ENCODE data around the gene GALNT12. TPM values are rescaled to one million over a fixed set of nuclear protein-coding genes. Genes with fewer than 3 reads are reported as not detected.

GALNT12 gene
- total and polyA plus RNA-seq, 2 donors (not counting 1 experiment from before 2014, with no cell fraction given): 3.2 to 4.5 TPM

- WGBS (ENCODE audit: insufficient coverage): 62% methylated on average over 4 of the region's 8 CpGs
- DNase-seq (no peak), ATAC-seq (ENCODE audit: low read depth) (no peak)
- no peaks in the 10 kb centered on the region for H3K9me3 Mint-ChIP-seq (ENCODE audit: insufficient read depth)
- H3K4me3 Mint-ChIP-seq: no peak overlapping the region
- no peak overlapping the region for H2AFZ ChIP-seq (ENCODE audit: insufficient read depth, low read depth, low read length, poor library complexity, severe bottlenecking)
- no peaks in the 10 kb centered on the region for H3K9me3 ChIP-seq (ENCODE audit: control extremely low read depth in 1 of 3, control insufficient read depth in 2 of 3, insufficient read depth in 1 of 3, low read length in 2 of 3)
- ChIA-PET CTCF (interaction anchor here (0.8 to 3.1 kb wide), 3 partner anchors 13 to 18 kb away, joined by 3 to 20 read pairs (median 3); no protein-coding TSS in a partner anchor), POLR2A (no interaction called here)
- no peak overlapping the region for H3K9ac ChIP-seq (ENCODE audit: low read length)
- no peaks in the 10 kb centered on the region for H3K27me3 ChIP-seq (replicated peaks in 1 of 4; ENCODE audit: control extremely low read depth in 1 of 4, control insufficient read depth in 3 of 4, insufficient read depth in 4 of 4, low read length in 3 of 4)
- no peaks in the 10 kb centered on the region for H3K4me1 ChIP-seq (ENCODE audit: control insufficient read depth in 2 of 2, insufficient read depth in 2 of 2, low read length in 2 of 2)
- no peak overlapping the region for H3K27ac Mint-ChIP-seq
- no peaks in the 10 kb centered on the region for H3K79me2 ChIP-seq (ENCODE audit: control insufficient read depth, insufficient read depth, low read length)
- no peaks in the 10 kb centered on the region for H3K4me1 Mint-ChIP-seq
- H3K27ac ChIP-seq (ENCODE audit: low read length in 2 of 2): no peak overlapping the region
- intact Hi-C loops (cut with micrococcal nuclease): no loop called here
- H3K4me2 ChIP-seq (replicated peaks; ENCODE audit: low read depth, low read length, poor library complexity, severe bottlenecking): no peak overlapping the region
- no peak overlapping the region for H3K4me3 ChIP-seq (ENCODE audit: control extremely low read depth in 1 of 5, extremely low read depth in 1 of 5, insufficient read depth in 1 of 5, low read depth in 2 of 5, low read length in 4 of 5)
- no peak for TF ChIP-seq EZH2 (IDR thresholded peaks at IDR 0.05; ENCODE audit: borderline replicate concordance, insufficient read depth, low read depth, low read length, poor library complexity, severe bottlenecking)
- TF ChIP-seq, protein P1, sequence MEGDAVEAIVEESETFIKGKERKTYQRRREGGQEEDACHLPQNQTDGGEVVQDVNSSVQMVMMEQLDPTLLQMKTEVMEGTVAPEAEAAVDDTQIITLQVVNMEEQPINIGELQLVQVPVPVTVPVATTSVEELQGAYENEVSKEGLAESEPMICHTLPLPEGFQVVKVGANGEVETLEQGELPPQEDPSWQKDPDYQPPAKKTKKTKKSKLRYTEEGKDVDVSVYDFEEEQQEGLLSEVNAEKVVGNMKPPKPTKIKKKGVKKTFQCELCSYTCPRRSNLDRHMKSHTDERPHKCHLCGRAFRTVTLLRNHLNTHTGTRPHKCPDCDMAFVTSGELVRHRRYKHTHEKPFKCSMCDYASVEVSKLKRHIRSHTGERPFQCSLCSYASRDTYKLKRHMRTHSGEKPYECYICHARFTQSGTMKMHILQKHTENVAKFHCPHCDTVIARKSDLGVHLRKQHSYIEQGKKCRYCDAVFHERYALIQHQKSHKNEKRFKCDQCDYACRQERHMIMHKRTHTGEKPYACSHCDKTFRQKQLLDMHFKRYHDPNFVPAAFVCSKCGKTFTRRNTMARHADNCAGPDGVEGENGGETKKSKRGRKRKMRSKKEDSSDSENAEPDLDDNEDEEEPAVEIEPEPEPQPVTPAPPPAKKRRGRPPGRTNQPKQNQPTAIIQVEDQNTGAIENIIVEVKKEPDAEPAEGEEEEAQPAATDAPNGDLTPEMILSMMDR (IDR thresholded peaks at IDR 0.05): no peak
- H3K36me3 ChIP-seq (replicated peaks in 1 of 2; ENCODE audit: control extremely low read depth in 1 of 2, control insufficient read depth in 1 of 2, extremely low read depth in 1 of 2, insufficient read depth in 2 of 2, low read length in 1 of 2): no peaks in the 10 kb centered on the region
- H4K20me1 ChIP-seq (ENCODE audit: control insufficient read depth, insufficient read depth, low read length, poor library complexity, severe bottlenecking): no peaks in the 10 kb centered on the region
- H3K27me3 Mint-ChIP-seq: peaks cover 34% of the 10 kb centered on the region
These were observed 54.5 kb downstream of the GALNT12 start for GRCh38 chr9:98861781-98862504.

DNA sequence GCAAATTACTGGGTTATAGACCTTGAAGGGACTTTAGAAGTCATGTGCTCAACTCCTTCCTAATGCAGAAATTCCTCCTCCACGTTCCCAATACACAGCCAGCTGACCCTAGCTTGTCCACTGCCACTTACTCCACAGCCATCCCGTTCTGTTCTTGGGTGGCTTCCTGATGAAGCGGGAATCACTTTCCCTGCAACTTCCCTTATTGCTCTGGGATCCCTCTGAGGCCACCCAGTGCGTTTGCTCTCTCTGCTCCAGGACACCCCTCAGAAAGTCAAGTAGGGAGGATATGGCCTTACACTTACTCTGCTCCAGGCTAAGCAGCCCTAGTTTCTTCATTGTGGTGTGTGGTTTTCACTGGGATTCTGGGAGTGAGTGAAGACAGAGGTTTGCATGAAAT lies 55.5 kb downstream of the GALNT12 start:
- Histone ChIP-seq H2AFZ (ENCODE audit: insufficient read depth, low read depth, low read length, poor library complexity, severe bottlenecking) (no peak overlapping the region), H3K27me3 (replicated peaks in 1 of 4; ENCODE audit: control extremely low read depth in 1 of 4, control insufficient read depth in 3 of 4, insufficient read depth in 4 of 4, low read length in 3 of 4) (peaks cover 0 to 2% (median 0%) of the 10 kb centered on the region in 4 experiments), H3K79me2 (ENCODE audit: control insufficient read depth, insufficient read depth, low read length) (no peaks in the 10 kb centered on the region), H3K27ac (ENCODE audit: low read length in 2 of 2) (no peak overlapping the region), H3K4me1 (ENCODE audit: control insufficient read depth in 2 of 2, insufficient read depth in 2 of 2, low read length in 2 of 2) (no peaks in the 10 kb centered on the region), H4K20me1 (ENCODE audit: control insufficient read depth, insufficient read depth, low read length, poor library complexity, severe bottlenecking) (no peaks in the 10 kb centered on the region), H3K9ac (ENCODE audit: low read length) (no peak overlapping the region), H3K4me3 (ENCODE audit: control extremely low read depth in 1 of 5, extremely low read depth in 1 of 5, insufficient read depth in 1 of 5, low read depth in 2 of 5, low read length in 4 of 5) (no peak overlapping the region), H3K9me3 (ENCODE audit: control extremely low read depth in 1 of 3, control insufficient read depth in 2 of 3, insufficient read depth in 1 of 3, low read length in 2 of 3) (no peaks in the 10 kb centered on the region), H3K4me2 (replicated peaks; ENCODE audit: low read depth, low read length, poor library complexity, severe bottlenecking) (no peak overlapping the region), H3K36me3 (replicated peaks in 1 of 2; ENCODE audit: control extremely low read depth in 1 of 2, control insufficient read depth in 1 of 2, extremely low read depth in 1 of 2, insufficient read depth in 2 of 2, low read length in 1 of 2) (no peaks in the 10 kb centered on the region)
- ChIA-PET CTCF (interaction anchor here (3.1 kb wide), 1 partner anchor 14 kb away, joined by 20 read pairs; no protein-coding TSS in a partner anchor), POLR2A (no interaction called here)
- H3K4me1 Mint-ChIP-seq: no peaks in the 10 kb centered on the region
- intact Hi-C loops (cut with micrococcal nuclease): no loop called here
- peaks cover 39% of the 10 kb centered on the region for H3K27me3 Mint-ChIP-seq
- TF ChIP-seq, protein P1 (IDR thresholded peaks at IDR 0.05): no peak
- no peak for TF ChIP-seq EZH2 (IDR thresholded peaks at IDR 0.05; ENCODE audit: borderline replicate concordance, insufficient read depth, low read depth, low read length, poor library complexity, severe bottlenecking)
- DNase-seq: no peak
- H3K27ac Mint-ChIP-seq: no peak overlapping the region
- H3K4me3 Mint-ChIP-seq: no peak overlapping the region
- WGBS (ENCODE audit: insufficient coverage): 60% methylated on average over 2 of the region's 4 CpGs
- no peaks in the 10 kb centered on the region for H3K9me3 Mint-ChIP-seq (ENCODE audit: insufficient read depth)
- no peak for ATAC-seq (ENCODE audit: low read depth)
